NCI-H226 (cell line): ENCODE data around the gene WWC2.

ENCODE experiments used
- DNase-seq: peaks from one replicate; pipeline ENCODE4 v3.0.0-alpha.2; 2015

The WWC2 gene

DNA sequence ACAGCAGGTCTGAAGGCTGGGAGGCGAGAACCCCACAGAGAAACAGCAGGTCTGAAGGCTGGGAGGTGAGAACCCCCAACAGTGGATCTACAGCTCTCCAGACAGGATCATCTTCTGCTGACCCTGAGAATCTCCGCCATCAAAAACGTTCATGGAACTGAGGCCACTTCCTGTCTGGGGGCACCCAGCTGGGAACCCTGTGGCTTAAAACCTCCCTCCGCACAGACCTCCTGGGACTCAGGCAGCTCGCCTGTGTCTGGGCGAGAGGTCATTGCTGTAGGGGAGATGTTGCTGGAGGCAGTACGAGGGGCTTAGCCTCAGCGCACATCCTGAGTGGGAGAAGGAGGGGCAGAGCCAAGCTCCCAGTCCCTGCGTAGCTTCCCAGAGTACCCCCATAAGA lies 238.3 kb downstream of the WWC2 start:
- DNase-seq: no peak

DNA sequence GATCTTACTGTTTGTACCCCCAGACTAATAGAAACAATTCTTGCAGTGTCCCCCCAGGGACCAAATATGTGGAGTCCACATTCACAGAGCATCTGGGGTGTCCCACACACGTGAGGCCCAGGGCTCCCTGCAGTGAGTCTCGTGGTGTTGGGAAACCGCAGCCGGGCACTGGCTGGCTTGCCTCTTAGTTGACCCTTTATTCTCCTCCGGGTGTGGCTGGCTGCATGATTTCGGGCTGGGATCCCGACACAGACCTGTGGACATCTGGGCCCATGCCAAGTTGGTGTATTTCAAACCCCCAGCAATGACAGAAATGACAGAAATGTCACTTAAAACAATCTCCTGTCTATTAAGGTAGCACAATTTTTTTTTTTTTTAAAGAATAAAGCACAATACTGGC lies 238.8 kb downstream of the WWC2 start:
- DNase-seq: no peak

DNA sequence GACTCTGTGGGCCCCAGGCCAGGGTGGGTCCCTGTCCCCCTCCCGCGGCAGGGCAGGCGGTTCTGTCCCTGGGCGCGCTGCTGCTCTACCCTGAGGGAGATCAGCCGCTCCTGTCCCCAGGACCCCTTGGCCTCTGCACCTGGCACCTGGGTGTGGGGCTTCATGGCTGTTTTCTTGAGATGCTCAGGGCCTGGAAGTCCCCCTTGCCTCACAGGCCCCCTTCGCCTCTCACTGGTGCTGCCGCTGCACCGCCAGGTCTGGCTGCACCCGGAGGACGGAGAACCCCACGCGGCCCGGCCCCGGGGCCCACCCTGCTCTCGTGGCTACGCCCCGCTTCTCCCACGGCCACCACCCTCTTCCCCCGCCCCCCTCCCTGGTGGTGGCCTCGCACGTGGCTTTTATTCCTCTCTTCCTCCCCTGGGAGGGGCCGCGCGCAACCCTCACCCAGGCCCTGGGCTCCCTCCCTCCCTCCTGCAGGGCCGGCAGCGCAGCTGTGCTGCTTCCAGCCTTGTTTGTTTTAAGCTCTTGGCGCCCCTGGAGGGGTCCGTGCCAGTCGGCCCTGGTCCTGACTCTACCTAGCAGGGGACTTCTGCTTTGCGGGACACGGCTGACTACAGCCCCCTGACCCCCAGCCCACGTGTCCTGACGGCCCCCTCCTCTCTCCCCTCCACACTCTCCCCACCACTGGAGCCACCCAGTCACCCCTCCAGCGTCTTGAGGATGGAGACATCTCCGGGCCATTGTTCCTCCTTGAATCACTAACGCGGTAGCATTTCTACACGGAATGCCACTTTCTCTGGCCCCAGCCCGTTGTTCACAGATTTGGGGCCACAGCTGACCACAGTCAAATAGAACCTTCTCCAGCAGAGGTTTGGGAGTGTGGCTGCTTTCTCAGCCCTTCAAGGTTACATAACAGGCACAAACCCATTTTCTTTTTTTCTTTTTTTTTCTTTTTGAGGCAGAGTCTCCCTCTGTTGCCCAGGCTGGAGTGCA lies 243.8 kb downstream of the WWC2 start:
- no peak for DNase-seq

DNA sequence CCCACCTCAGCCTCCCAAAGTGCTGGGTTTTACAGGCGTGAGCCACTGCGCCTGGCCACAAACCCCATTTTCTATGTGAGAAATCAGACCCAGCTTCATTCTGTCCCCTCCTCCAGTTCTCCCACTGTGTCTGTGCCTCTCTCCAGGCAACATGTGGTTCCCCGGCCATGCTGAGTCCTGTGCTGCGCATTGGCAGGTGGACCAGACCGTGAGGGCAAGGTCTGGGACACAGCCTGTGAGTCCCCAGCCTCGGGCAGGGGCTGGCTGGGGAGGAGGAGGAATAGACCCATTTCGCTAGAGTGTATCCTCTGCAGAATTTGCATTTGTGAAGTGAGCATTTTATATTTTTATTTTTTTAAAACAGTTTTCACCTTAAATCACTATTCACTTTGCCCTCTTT lies 244.7 kb downstream of the WWC2 start:
- no peak for DNase-seq

DNA sequence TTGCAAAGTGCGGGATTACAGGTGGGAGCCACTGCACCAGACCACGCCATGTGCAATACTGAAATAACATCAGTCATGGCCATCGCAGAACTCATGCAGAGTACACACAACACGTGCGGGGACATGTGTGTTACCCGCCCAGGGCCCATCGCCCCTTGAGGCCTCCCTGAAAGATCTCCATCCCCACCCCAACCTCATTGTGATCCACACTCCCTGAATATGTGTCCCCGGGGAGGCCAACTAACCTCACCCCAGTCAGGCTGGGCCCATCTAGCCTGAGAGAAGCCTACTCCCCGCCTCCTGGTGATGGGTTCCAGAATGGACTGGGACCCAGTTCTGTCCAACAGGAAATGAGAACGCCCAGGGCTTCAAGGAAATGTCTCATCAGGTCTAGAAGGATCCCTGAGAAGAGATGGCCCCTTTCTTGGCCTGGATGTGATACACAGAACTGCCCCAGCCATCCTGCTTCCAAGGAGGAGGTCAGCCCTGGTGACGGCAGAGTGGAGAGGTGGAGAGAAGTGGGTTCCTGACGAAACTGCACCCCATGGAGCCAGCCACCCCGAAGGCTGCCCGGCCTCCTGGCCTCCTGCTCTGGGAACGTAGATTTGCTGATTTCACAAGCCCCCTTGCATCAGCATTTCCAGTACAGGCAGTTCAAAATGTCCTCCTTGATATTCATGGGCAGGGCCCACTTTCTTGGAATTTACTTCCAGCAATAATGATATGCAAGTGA lies 245.6 kb downstream of the WWC2 start:
- DNase-seq: no peak

DNA sequence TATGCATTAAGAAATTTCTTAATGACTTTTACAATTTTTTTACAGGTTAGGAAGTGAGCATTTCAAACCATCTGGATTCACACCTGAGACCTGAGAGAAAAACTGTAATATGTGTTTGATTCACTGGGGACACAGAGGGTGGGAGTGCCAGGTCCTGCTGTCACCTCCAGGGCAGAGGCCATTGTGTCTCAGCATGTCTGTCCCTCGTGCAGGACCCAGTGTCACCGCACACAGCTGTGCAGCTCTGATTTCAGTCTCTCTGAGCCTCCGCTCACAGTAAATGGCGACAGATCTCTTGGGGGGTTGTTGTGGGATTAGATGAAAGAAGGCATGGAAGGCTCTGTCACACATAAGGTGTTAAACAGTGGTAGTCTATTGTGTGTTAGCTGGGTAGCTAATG lies 246.2 kb downstream of the WWC2 start:
- DNase-seq: no peak

DNA sequence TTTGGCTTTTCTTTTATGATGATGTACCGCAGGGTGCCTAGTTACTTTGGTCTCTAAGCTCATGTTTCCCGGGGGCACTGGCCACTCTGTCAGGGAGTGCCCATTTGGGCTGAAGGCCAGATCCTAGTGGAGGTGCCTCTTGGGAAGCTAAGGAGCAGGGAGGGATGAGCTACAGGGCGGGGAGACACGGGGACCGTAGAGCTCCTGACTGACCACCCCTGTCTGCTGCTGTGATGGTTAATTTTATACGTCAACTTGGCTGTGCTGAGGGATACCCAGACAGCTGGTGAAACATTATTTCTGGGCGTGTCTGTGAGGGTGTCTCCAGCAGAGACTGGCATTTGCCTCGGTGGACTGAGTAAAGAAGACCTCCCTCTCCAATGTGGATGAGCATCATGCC lies 248.1 kb downstream of the WWC2 start:
- DNase-seq: no peak

DNA sequence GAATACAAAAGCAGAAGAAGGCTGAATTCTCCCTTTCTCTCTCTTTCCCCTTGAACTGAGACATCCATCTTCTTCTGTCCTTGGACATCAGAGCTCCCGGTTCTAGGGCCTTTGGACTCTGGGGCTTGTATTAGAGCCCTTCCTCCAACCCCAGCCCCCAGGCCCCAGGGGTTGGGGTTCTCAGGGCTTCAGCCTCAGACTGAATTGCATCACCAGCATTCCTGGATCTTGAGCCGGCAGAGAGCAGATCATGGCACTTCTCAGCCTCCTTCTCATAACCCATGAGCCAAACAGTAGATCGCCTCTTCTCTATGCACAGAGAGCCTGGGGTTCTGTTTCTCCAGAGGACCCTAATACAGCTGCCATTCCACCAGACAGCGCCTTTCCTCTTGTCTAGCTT lies 248.5 kb downstream of the WWC2 start:
- DNase-seq: peak; percentile 32

DNA sequence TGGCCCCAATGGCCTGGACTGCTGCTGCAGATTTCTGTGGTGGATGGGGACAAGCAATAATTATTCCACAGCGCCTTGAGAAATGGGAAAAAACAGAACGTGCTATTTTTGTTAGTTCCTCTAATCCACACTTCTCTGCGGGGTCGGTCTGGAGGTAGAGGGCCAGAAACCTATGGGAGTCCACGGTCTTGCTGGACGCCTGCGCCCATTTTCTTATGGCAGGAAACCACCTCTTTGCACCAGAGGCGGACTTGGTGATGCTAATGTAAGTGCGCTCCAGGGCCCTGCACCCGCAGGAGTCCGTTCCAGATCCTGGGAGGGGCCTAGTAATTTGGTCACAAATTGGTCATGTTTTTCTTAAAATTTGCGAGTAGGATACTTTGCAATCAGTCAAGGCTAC lies 249.1 kb downstream of the WWC2 start:
- no peak for DNase-seq

DNA sequence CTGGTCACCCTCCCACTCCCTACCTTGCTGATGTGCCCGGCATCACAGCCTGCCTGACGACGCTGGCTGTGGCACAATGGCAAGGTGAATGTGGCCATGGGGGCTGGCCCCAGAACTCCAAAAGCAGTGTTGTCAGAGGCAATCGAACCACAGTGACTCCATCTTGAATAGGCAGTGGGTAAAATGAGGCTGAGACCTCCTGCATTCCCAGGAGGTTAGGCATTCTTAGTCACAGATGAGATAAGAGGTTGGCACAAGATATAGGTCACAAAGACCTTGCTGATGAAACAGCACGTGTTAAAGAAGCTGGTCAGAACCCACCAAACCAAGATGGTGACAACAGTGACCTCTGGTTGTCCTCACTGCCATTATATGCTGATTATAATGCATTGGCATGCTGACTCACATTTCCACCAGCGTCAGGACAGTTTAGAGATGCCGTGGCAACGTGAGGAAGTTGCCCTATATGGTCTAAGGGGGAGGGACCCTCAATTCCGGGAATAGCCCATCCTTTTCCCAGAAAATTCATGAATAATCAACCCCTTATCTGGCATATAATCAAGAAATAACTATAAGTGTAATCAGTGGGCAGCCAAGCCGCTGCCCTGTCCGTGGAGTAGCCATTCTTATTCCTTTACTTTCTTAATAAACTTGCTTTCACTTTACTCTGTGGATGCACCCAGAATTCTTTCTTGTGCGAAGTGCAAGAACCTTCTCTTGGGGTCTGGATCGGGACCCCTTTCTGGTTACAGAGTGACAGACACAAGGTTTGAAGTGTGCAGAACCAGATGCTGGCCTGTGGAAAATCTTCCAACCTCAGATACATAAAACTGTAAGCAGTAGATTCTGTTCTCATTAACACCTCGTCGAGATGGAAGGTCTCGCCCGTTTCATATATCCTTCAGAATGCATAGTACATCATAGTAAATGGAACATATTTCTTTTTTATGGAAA lies 249.9 kb downstream of the WWC2 start:
- DNase-seq: peak; percentile 55

DNA sequence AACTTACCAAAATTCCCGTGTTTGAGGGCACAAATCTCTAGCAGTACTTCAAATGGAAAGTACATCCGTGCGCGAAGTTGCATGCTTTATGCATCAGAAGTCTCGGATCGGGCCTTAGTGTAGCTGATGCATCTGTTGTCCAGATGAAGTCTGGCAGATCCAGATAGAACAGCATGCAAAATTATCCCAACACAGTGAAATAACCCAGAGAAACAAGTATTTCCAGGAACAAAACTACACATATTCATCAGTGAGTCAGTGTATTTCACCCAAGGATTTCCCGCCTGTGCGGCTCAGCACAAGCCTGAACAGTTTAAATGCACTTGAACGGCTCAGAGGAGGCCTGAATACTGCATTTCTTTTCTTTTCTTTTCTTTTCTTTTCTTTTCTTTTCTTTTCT lies 250.6 kb downstream of the WWC2 start:
- DNase-seq: no peak

DNA sequence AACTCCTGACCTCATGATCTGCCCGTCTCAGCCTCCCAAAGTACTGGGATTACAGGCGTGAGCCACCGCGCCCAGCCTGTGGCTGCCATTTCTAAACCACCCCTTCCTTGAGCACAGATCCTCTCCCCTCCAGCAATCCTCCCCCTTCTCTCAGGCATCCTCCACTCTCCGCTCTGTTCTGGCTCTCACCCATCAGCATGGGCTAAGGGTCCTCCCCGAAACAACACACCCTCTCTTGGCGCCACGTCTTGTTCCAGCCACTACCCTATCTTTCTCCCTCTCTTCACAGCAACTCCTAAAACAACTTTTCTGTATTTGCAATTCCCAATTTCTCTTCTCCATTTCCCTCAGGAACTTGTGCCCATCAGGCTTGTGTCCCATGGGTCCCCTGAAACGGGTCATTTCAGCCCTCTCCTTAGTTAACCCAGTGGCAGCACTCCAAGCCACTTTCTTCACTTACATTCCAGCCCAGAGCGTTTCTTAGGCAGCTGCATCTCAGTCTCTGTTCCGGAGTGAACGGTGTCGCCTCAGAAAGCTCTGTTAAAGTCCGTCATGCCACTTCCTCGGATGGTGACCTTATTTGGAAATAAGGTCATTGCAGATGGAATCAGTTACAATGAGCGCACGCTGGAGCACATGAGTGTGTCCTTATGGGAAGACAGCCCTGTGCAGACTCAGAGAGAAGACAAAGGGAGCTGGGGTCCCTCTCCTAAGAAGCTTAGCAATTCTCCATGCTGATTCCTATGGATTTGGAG lies 251.4 kb downstream of the WWC2 start:
- DNase-seq: no peak

DNA sequence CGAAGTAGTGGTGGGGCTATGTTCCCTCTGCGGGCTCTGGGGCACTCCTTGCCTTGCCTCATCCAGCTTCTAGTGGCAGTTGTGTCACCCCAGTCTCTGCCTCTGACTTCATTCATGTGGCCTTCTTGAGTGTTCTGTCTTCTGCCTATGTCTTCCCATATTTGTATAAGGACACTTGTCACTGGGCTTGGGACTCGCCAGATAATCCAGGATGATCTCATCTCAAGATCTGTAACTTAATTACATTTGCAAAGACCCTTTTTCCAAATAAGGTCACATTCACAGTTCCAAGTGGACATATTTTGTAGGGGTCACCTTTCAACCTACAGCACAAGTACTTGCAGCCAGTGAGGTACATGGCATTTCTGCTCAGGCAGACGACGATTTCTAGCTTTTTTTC lies 253.5 kb downstream of the WWC2 start:
- DNase-seq: no peak

DNA sequence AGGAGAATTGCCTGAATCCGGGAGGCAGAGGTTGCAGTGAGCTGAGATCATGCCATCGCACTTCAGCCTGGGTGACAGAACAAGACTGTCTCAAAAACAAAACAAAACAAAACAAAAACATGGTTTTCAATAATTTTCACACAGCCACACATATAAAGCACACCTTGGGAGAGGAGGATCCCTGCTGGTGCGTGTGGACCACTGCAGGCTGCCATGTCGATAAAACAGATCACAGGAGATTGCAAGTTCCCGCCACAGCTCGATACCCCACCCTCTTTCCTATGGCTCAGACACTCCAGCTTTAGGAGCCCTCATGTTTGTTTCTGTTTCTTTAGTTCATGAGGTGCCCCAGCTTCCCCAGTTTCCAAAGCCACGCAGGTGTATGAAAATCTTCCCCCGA lies 254.5 kb downstream of the WWC2 start:
- DNase-seq: no peak

DNA sequence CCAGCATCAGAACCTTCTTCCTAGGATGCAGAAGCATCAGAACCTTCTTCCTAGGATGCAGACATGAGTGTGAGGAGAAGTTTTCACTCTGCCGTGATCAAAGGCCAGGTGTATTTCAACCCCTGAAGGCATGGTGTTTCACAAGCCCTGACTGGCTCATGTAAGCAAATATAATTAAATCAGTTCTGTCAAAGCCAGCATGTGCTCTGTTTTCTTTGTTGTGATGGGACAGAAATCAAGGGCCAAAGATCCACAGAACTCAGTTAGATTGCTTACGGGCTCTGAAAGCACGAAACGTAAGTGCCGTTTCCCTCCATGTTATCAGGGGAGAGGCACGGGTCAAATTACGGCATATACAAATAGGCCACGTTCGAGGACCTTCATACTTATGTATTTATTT lies 255.2 kb downstream of the WWC2 start:
- no peak for DNase-seq

DNA sequence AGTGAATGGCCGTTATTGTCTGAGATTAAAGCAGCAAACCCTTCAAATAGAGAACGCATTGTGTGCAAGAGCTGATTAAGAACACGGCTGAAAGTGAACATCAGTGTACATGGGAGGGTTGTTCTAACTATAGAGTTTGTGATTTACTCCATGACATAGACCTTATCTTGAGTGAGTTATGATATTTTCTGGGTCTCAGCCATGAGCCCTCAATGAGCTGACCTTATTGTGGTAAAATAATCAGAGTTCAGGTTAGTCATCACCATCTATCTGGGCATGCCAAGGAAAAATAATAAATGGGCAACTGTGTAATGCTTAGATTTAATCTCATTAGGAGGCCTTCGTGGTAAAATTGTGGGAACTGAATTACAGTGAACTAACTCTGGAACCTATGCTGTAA lies 256.3 kb downstream of the WWC2 start:
- peak; percentile 84 for DNase-seq

DNA sequence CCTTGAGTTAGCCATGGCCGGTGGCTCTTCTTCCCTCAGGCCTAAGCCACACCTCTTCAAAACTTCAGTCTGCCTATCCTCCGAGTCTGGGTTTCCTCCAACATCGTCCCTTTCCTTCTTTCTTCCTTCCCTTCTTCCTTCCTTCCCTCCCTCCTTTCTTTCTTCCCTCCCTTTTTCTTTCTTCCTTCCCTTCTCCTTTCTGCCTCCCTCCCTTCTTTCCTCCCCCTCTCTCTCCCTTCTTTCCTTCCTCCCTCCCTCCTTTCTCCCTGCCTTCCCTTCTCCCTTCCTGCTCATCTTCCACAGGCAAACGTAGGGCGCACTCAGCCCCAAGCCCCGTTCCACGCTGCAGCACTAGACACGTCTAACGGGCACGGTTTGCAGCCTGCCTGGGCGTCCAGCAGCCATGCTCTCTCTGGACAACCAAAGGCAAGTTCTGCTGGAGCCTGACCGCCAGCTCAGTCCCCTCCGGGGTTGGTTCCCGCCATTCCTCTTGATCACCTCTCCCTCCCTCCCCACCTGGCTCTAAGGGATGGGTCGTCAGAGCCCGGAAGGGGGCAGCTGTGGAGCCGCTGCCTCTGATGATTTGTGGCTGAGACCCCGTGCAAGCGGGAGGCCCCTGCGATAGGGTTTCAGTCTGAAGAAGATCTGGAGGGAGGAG lies 257.2 kb downstream of the WWC2 start:
- no peak for DNase-seq

DNA sequence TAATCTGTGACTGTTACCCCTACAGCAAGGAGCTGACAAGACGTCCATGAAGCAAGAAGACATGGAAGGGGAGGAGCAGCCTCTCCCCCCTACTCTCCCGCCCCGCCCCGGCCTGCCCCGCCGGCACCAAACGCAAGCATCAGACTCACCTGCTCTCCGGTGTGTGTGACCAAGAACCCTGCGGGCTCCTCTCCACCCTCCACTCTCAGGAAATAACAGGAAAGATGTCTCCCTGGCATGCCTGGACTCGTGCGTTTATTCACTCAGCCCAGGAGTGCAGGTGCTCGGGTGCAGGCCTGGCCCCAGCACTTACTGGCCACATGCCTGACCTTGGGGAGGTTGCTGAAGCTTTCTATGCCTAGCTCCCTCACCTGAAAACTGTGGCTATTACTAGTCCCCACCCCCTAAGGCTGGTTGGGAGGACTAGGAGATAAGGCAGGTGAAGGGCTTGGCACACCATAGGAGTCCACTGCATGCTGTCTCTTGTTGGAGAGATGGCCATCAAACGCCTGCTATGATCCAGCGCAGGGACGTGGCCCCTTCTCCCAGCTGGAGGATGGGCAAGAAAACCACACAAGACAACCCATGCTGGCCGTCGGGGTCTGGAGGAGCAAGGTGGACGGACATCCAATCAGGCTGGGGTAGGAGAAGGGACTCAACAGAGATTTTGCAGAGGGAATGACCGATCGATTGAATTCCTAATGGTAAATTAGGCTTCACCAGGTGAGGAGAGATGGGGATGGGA lies 258.0 kb downstream of the WWC2 start:
- no peak for DNase-seq

DNA sequence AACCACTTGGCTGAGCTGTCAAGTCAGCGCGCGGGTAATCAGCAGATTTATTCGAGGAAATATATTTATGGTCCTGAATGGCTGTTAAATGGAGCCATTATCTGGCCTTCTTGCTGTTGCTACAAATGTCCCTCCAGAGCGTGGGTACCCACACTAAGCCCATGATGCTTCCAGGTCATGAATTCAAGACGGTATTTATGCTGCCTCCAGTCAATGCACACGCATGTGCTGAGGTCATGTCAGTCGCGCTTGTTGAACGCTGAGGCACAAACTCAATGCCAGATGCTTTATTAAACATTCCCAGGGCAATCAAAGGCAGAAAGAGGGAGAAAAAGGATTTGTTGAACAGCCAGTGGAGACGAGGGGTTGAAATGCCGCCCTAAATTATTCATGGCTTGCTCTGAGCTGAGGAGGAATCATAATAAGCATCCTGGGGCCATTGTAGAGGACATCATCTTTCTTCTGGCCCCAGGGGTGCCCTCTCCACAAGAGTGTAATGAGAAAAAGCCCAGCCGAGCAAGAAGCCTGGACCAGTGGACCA lies 259.2 kb downstream of the WWC2 start:
- no peak for DNase-seq

DNA sequence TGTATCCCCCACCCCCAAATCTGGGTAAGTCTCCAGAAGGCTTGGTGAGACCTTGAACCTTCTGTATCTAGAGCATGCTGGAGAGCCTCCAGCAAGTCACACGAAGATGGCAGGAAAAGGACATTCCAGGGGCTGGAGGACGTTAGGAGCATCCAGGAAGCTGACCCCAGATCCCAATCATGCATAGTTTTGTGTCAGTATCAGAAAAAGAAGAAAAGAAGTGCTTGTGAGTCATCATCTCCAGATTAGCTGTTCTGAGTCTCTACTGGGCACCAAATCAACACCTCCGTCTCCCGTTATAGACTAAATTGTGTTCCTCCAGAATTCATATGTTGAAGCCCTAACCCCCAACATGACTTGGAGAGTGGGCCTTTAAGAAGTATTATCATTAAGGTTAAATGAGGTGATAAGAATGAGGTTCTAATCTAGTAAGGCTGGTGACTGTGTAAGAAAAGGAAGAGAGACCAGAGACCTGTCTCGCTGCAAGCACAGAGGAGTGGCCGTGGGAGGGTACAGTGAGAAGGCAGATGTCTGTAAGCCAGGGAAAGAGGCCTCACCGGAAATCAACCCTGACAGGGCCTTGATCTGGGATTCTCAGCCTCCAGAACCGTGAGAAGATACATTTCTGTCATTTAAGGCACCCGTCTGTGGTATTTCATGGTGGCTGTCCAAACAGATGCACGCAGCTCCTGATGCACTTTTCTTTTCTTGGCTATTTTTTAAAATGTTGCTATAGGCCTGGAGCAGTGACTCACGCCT lies 261.3 kb downstream of the WWC2 start:
- DNase-seq: peak; percentile 74
